Measurements from ENCODE around the gene FAAP100. TPM values are rescaled to one million over a fixed set of nuclear protein-coding genes. Genes with fewer than 3 reads are reported as not detected.
"Not testable (repeated sequence)": the region's sequence is repeated elsewhere in the genome, so short reads cannot be mapped to it uniquely, and the experiment has no call there.

Gene FAAP100
- polyA plus RNA-seq, 1 donor = 26.9 TPM

GRCh38 chr17:81533339-81534141, 18.6 kb downstream of the FAAP100 start:
- WGBS (ENCODE audit: insufficient coverage, low lambda C conversion rate) = no CpG with 5 or more reads among the region's 21 CpGs
- Histone ChIP-seq H3K27ac (ENCODE audit: low read length) (no peak overlapping the region), H3K36me3 (ENCODE audit: control insufficient read depth, insufficient read depth, low read length) (no peaks in the 10 kb centered on the region), H3K4me3 (ENCODE audit: low read length) (no peak overlapping the region), H3K27me3 (ENCODE audit: control insufficient read depth, insufficient read depth, low read length) (peaks cover 33% of the 10 kb centered on the region), H3K9me3 (ENCODE audit: control insufficient read depth, low read depth, low read length) (peaks cover 12% of the 10 kb centered on the region), H3K4me1 (ENCODE audit: control insufficient read depth, insufficient read depth, low read length) (peaks cover 29% of the 10 kb centered on the region)
- DNase-seq = peak in 1 of 2 donors; percentile 68

GRCh38 chr17:81532490-81533287, 19.5 kb downstream of the FAAP100 start:
- H3K4me1 ChIP-seq (ENCODE audit: control insufficient read depth, insufficient read depth, low read length) = peaks cover 26% of the 10 kb centered on the region
- no peak overlapping the region for H3K4me3 ChIP-seq (ENCODE audit: low read length)
- peaks cover 40% of the 10 kb centered on the region for H3K27me3 ChIP-seq (ENCODE audit: control insufficient read depth, insufficient read depth, low read length)
- H3K27ac ChIP-seq (ENCODE audit: low read length) = no peak overlapping the region
- no peaks in the 10 kb centered on the region for H3K36me3 ChIP-seq (ENCODE audit: control insufficient read depth, insufficient read depth, low read length)
- H3K9me3 ChIP-seq (ENCODE audit: control insufficient read depth, low read depth, low read length) = peaks cover 12% of the 10 kb centered on the region
- WGBS (ENCODE audit: insufficient coverage, low lambda C conversion rate) = no CpG with 5 or more reads among the region's 11 CpGs
- no peak for DNase-seq

GRCh38 chr17:81531998-81532404, 20.2 kb downstream of the FAAP100 start:
- not testable (repeated sequence) for DNase-seq; H3K36me3 ChIP-seq (ENCODE audit: control insufficient read depth, insufficient read depth, low read length); H3K4me3 ChIP-seq (ENCODE audit: low read length); H3K27ac ChIP-seq (ENCODE audit: low read length)
- Histone ChIP-seq H3K27me3 (ENCODE audit: control insufficient read depth, insufficient read depth, low read length) (peaks cover 40% of the 10 kb centered on the region), H3K9me3 (ENCODE audit: control insufficient read depth, low read depth, low read length) (peaks cover 12% of the 10 kb centered on the region), H3K4me1 (ENCODE audit: control insufficient read depth, insufficient read depth, low read length) (peaks cover 19% of the 10 kb centered on the region)
- 100% methylated on average over 2 of the region's 3 CpGs for WGBS (ENCODE audit: insufficient coverage, low lambda C conversion rate)

GRCh38 chr17:81531013-81531412, 21.1 kb downstream of the FAAP100 start:
- WGBS (ENCODE audit: insufficient coverage, low lambda C conversion rate) = 80% methylated on average over 1 of the region's 6 CpGs

GRCh38 chr17:81529437-81529803, 22.7 kb downstream of the FAAP100 start:
- Histone ChIP-seq H3K4me3 (ENCODE audit: low read length) (no peak overlapping the region), H3K9me3 (ENCODE audit: control insufficient read depth, low read depth, low read length) (peaks cover 5% of the 10 kb centered on the region), H3K27ac (ENCODE audit: low read length) (no peak overlapping the region), H3K27me3 (ENCODE audit: control insufficient read depth, insufficient read depth, low read length) (peaks cover 36% of the 10 kb centered on the region), H3K4me1 (ENCODE audit: control insufficient read depth, insufficient read depth, low read length) (peaks cover 13% of the 10 kb centered on the region), H3K36me3 (ENCODE audit: control insufficient read depth, insufficient read depth, low read length) (no peaks in the 10 kb centered on the region)
- DNase-seq = no peak
- WGBS (ENCODE audit: insufficient coverage, low lambda C conversion rate) = no CpG with 5 or more reads among the region's 6 CpGs

More at GRCh38 chr17:81531013-81531412, 21.1 kb downstream of the FAAP100 start:
- DNase-seq; H3K4me3 ChIP-seq (ENCODE audit: low read length); H3K27ac ChIP-seq (ENCODE audit: low read length); H3K36me3 ChIP-seq (ENCODE audit: control insufficient read depth, insufficient read depth, low read length); H3K9me3 ChIP-seq (ENCODE audit: control insufficient read depth, low read depth, low read length): not testable (repeated sequence)
- H3K27me3 ChIP-seq (ENCODE audit: control insufficient read depth, insufficient read depth, low read length) = peaks cover 38% of the 10 kb centered on the region
- peaks cover 13% of the 10 kb centered on the region for H3K4me1 ChIP-seq (ENCODE audit: control insufficient read depth, insufficient read depth, low read length)

- no peak overlapping the region for H3K27ac ChIP-seq (ENCODE audit: low read length)
- no CpG with 5 or more reads among the region's 62 CpGs for WGBS (ENCODE audit: insufficient coverage, low lambda C conversion rate)
- DNase-seq = no peak
- no peak overlapping the region for H3K4me3 ChIP-seq (ENCODE audit: low read length)
- H3K4me1 ChIP-seq (ENCODE audit: control insufficient read depth, insufficient read depth, low read length) = peaks cover 10% of the 10 kb centered on the region
- peaks cover 5% of the 10 kb centered on the region for H3K9me3 ChIP-seq (ENCODE audit: control insufficient read depth, low read depth, low read length)
- peaks cover 34% of the 10 kb centered on the region for H3K27me3 ChIP-seq (ENCODE audit: control insufficient read depth, insufficient read depth, low read length)
- no peaks in the 10 kb centered on the region for H3K36me3 ChIP-seq (ENCODE audit: control insufficient read depth, insufficient read depth, low read length)
Observed at GRCh38 chr17:81528651-81529436, 23.3 kb downstream of the FAAP100 start.

- peaks cover 5% of the 10 kb centered on the region for H3K9me3 ChIP-seq (ENCODE audit: control insufficient read depth, low read depth, low read length)
- no peaks in the 10 kb centered on the region for H3K36me3 ChIP-seq (ENCODE audit: control insufficient read depth, insufficient read depth, low read length)
- peaks cover 34% of the 10 kb centered on the region for H3K27me3 ChIP-seq (ENCODE audit: control insufficient read depth, insufficient read depth, low read length)
- H3K27ac ChIP-seq (ENCODE audit: low read length) = no peak overlapping the region
- WGBS (ENCODE audit: insufficient coverage, low lambda C conversion rate) = no CpG with 5 or more reads among the region's 20 CpGs
- no peak overlapping the region for H3K4me3 ChIP-seq (ENCODE audit: low read length)
- DNase-seq = no peak
- H3K4me1 ChIP-seq (ENCODE audit: control insufficient read depth, insufficient read depth, low read length) = peaks cover 10% of the 10 kb centered on the region
Observed at GRCh38 chr17:81528384-81528650, 23.8 kb downstream of the FAAP100 start.

GRCh38 chr17:81527591-81528383, 24.4 kb downstream of the FAAP100 start, which contains the start of gene FSCN2:
Gene FSCN2, plus strand, starts transcription at chr17:81528377. Its CDS starts 155 bp downstream, at chr17:81528532.
- Histone ChIP-seq H3K4me1 (ENCODE audit: control insufficient read depth, insufficient read depth, low read length) (peaks cover 10% of the 10 kb centered on the region), H3K27me3 (ENCODE audit: control insufficient read depth, insufficient read depth, low read length) (peaks cover 34% of the 10 kb centered on the region), H3K9me3 (ENCODE audit: control insufficient read depth, low read depth, low read length) (peaks cover 5% of the 10 kb centered on the region), H3K4me3 (ENCODE audit: low read length) (no peak within 1 kb of the TSS), H3K27ac (ENCODE audit: low read length) (no peak within 1 kb of the TSS), H3K36me3 (ENCODE audit: control insufficient read depth, insufficient read depth, low read length) (no peaks in the 10 kb centered on the region)
- DNase-seq = no peak
- WGBS (ENCODE audit: insufficient coverage, low lambda C conversion rate) = no CpG with 5 or more reads among the region's 42 CpGs

- H3K27me3 ChIP-seq (ENCODE audit: control insufficient read depth, insufficient read depth, low read length) = peaks cover 34% of the 10 kb centered on the region
- no peaks in the 10 kb centered on the region for H3K36me3 ChIP-seq (ENCODE audit: control insufficient read depth, insufficient read depth, low read length)
- DNase-seq = no peak
- H3K4me3 ChIP-seq (ENCODE audit: low read length) = no peak overlapping the region
- H3K4me1 ChIP-seq (ENCODE audit: control insufficient read depth, insufficient read depth, low read length) = peaks cover 10% of the 10 kb centered on the region
- no peak overlapping the region for H3K27ac ChIP-seq (ENCODE audit: low read length)
- peaks cover 5% of the 10 kb centered on the region for H3K9me3 ChIP-seq (ENCODE audit: control insufficient read depth, low read depth, low read length)
- no CpG with 5 or more reads among the region's 21 CpGs for WGBS (ENCODE audit: insufficient coverage, low lambda C conversion rate)
Observed at GRCh38 chr17:81526662-81527571, 25.2 kb downstream of the FAAP100 start.
